ENCODE measurements around the gene IFT27.

IFT27 gene

GRCh38 chr22:36796552-36797175 lies 20.7 kb upstream of the IFT27 start:
- no peak for DNase-seq (ENCODE audit: low spot score)

- no peak for DNase-seq (ENCODE audit: low spot score)
Observed at GRCh38 chr22:36795633-36796032, 19.7 kb upstream of the IFT27 start.

- no peak for DNase-seq (ENCODE audit: low spot score)
Observed at GRCh38 chr22:36790648-36791047, 14.7 kb upstream of the IFT27 start.

- no peak for DNase-seq (ENCODE audit: low spot score)
Observed at GRCh38 chr22:36787204-36787988, 11.5 kb upstream of the IFT27 start.

- DNase-seq (ENCODE audit: low spot score): no peak
Observed at GRCh38 chr22:36783743-36784142, 7.8 kb upstream of the IFT27 start.

- peak; percentile 75 for DNase-seq (ENCODE audit: low spot score)
Observed at GRCh38 chr22:36781656-36782627, 6.0 kb upstream of the IFT27 start.

GRCh38 chr22:36778020-36778419 lies 2.1 kb upstream of the IFT27 start:
- DNase-seq (ENCODE audit: low spot score): no peak

GRCh38 chr22:36776722-36777121 lies 803 bp upstream of the IFT27 start:
- no peak for DNase-seq (ENCODE audit: low spot score)

GRCh38 chr22:36775586-36775963 lies 344 bp downstream of the IFT27 start:
- no peak for DNase-seq (ENCODE audit: low spot score)

GRCh38 chr22:36773935-36774334 lies 2.0 kb downstream of the IFT27 start:
- DNase-seq (ENCODE audit: low spot score): no peak

GRCh38 chr22:36772451-36772850 lies 3.5 kb downstream of the IFT27 start:
- DNase-seq (ENCODE audit: low spot score): no peak

GRCh38 chr22:36771356-36772063 lies 4.4 kb downstream of the IFT27 start:
- DNase-seq (ENCODE audit: low spot score): no peak

- no peak for DNase-seq (ENCODE audit: low spot score)
Observed at GRCh38 chr22:36770513-36771231, 5.2 kb downstream of the IFT27 start.

GRCh38 chr22:36769541-36770512 lies 6.1 kb downstream of the IFT27 start:
- DNase-seq (ENCODE audit: low spot score): no peak

- no peak for DNase-seq (ENCODE audit: low spot score)
Observed at GRCh38 chr22:36768616-36769015, 7.3 kb downstream of the IFT27 start.

GRCh38 chr22:36768141-36768540 lies 7.8 kb downstream of the IFT27 start:
- DNase-seq (ENCODE audit: low spot score): no peak

GRCh38 chr22:36767035-36767775 lies 8.7 kb downstream of the IFT27 start:
- no peak for DNase-seq (ENCODE audit: low spot score)

GRCh38 chr22:36765943-36766450 lies 9.9 kb downstream of the IFT27 start:
- DNase-seq (ENCODE audit: low spot score): no peak
